Measurements from ENCODE around the gene TGIF1. TPM values are rescaled to one million over a fixed set of nuclear protein-coding genes. Genes with fewer than 3 reads are reported as not detected.
A peak's percentile ranks its signal among the peaks of the same experiment; 100 is the strongest.

The TGIF1 gene
- total and polyA plus RNA-seq, 9 of the 15 experiments (the other 6 are each of a cell fraction or from before 2014, with no cell fraction given) = 16.1 to 77.7 (median 44.6) TPM

DNA sequence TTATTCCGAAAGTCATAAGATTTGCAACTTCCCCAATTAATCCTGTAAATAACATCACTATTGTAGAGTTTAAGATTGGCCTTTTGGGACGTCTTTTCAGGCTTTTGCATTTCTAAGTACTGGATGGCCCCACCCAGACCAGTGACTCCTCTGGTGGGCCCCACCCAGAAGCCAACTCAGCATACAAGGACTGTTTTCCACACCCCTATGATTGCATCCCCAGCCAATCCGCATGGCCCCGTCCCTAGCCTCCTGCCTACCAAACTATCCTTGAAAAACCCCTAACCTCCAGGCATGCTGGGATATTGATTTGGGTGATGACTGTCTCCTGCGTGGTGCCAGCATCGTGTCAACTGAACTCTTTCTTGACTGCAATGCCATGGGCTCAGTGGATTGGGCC is 24.5 kb upstream of the TGIF1 start (continued):
- TF ChIP-seq SREBF2 (CRISPR knock-in tag; IDR thresholded peaks at IDR 0.05) = no peak
- TF ChIP-seq, protein P1, sequence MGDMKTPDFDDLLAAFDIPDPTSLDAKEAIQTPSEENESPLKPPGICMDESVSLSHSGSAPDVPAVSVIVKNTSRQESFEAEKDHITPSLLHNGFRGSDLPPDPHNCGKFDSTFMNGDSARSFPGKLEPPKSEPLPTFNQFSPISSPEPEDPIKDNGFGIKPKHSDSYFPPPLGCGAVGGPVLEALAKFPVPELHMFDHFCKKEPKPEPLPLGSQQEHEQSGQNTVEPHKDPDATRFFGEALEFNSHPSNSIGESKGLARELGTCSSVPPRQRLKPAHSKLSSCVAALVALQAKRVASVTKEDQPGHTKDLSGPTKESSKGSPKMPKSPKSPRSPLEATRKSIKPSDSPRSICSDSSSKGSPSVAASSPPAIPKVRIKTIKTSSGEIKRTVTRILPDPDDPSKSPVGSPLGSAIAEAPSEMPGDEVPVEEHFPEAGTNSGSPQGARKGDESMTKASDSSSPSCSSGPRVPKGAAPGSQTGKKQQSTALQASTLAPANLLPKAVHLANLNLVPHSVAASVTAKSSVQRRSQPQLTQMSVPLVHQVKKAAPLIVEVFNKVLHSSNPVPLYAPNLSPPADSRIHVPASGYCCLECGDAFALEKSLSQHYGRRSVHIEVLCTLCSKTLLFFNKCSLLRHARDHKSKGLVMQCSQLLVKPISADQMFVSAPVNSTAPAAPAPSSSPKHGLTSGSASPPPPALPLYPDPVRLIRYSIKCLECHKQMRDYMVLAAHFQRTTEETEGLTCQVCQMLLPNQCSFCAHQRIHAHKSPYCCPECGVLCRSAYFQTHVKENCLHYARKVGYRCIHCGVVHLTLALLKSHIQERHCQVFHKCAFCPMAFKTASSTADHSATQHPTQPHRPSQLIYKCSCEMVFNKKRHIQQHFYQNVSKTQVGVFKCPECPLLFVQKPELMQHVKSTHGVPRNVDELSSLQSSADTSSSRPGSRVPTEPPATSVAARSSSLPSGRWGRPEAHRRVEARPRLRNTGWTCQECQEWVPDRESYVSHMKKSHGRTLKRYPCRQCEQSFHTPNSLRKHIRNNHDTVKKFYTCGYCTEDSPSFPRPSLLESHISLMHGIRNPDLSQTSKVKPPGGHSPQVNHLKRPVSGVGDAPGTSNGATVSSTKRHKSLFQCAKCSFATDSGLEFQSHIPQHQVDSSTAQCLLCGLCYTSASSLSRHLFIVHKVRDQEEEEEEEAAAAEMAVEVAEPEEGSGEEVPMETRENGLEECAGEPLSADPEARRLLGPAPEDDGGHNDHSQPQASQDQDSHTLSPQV (IDR thresholded peaks at IDR 0.05) = peak; percentile 35; the same call in 1 of the 2 replicates

DNA sequence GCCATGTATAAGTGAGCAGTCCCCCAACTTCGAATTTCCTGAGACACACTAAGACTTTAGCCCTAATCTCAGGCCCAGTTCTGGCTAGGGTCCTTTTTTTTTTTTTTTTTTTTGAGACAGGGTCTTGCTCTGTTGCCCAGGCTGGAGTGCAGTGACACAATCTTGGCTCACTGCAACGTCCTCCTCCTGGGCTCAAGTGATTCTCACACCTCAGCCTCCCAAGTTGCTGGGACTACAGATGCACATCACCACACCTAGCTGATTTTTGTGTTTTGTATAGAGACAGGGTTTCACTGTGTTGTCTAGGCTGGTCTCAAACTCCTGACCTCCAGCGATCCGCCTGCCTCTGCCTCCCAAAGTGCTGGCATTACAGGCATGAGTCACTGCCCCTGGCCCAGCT is 23.9 kb upstream of the TGIF1 start:
- Histone ChIP-seq H3K27ac (ENCODE audit: extremely low read depth, low read depth, low read length) (peak overlapping the region; percentile 38; the same call in 1 of the 3 replicates), H3K27me3 (ENCODE audit: control insufficient read depth in 2 of 2, insufficient read depth in 2 of 2, low read length in 2 of 2) (no peaks in the 10 kb centered on the region), H3K9me1 (ENCODE audit: control insufficient read depth, insufficient read depth, low read length) (no peaks in the 10 kb centered on the region), H3K4me3 (no peak overlapping the region), H3K4me1 (replicated peaks in 1 of 2; ENCODE audit: control insufficient read depth in 2 of 2, insufficient read depth in 2 of 2, low read length in 2 of 2) (peaks cover 3 to 7% of the 10 kb centered on the region in 2 experiments; a peak in 3 of 5 replicates), H2AFZ (ENCODE audit: low read depth, low read length) (peak overlapping the region; percentile 69), H3K4me2 (ENCODE audit: insufficient read depth, low read length) (no peak overlapping the region), H3K9me3 (replicated peaks; ENCODE audit: control insufficient read depth, insufficient read depth, low read depth, low read length) (no peaks in the 10 kb centered on the region), H3K79me2 (ENCODE audit: control insufficient read depth, insufficient read depth, low read length) (no peaks in the 10 kb centered on the region), H3K36me3 (ENCODE audit: control insufficient read depth, insufficient read depth, low read length) (no peaks in the 10 kb centered on the region), H4K20me1 (replicated peaks; ENCODE audit: control insufficient read depth, insufficient read depth, low read length) (no peaks in the 10 kb centered on the region), H3K9ac (ENCODE audit: insufficient read depth in 1 of 2, low read depth in 2 of 2, low read length in 2 of 2) (no peak overlapping the region)
- TF ChIP-seq ZNF121 (CRISPR knock-in tag; conservative IDR thresholded peaks at IDR 0.05) (peak; percentile 93), ZNF133 (CRISPR knock-in tag; IDR thresholded peaks at IDR 0.05) (no peak), GTF2E2 (tag; IDR thresholded peaks at IDR 0.05) (no peak), ZNF75A (CRISPR knock-in tag; IDR thresholded peaks at IDR 0.05) (no peak), HIVEP1 (CRISPR knock-in tag; IDR thresholded peaks at IDR 0.05) (no peak), ARID1B (IDR thresholded peaks at IDR 0.05) (no peak), BCOR (IDR thresholded peaks at IDR 0.05) (peak; percentile 24; the same call in 1 of the 2 replicates)
- TF ChIP-seq, protein P2, sequence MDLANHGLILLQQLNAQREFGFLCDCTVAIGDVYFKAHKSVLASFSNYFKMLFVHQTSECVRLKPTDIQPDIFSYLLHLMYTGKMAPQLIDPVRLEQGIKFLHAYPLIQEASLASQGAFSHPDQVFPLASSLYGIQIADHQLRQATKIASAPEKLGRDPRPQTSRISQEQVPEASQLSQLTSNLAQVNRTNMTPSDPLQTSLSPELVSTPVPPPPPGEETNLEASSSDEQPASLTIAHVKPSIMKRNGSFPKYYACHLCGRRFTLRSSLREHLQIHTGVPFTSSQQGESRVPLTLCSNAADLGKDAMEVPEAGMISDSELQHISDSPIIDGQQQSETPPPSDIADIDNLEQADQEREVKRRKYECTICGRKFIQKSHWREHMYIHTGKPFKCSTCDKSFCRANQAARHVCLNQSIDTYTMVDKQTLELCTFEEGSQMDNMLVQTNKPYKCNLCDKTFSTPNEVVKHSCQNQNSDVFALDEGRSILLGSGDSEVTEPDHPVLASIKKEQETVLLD (IDR thresholded peaks at IDR 0.05) = no peak
- TF ChIP-seq, protein P3, sequence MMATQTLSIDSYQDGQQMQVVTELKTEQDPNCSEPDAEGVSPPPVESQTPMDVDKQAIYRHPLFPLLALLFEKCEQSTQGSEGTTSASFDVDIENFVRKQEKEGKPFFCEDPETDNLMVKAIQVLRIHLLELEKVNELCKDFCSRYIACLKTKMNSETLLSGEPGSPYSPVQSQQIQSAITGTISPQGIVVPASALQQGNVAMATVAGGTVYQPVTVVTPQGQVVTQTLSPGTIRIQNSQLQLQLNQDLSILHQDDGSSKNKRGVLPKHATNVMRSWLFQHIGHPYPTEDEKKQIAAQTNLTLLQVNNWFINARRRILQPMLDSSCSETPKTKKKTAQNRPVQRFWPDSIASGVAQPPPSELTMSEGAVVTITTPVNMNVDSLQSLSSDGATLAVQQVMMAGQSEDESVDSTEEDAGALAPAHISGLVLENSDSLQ (IDR thresholded peaks at IDR 0.05) = no peak
- TF ChIP-seq, protein P4, sequence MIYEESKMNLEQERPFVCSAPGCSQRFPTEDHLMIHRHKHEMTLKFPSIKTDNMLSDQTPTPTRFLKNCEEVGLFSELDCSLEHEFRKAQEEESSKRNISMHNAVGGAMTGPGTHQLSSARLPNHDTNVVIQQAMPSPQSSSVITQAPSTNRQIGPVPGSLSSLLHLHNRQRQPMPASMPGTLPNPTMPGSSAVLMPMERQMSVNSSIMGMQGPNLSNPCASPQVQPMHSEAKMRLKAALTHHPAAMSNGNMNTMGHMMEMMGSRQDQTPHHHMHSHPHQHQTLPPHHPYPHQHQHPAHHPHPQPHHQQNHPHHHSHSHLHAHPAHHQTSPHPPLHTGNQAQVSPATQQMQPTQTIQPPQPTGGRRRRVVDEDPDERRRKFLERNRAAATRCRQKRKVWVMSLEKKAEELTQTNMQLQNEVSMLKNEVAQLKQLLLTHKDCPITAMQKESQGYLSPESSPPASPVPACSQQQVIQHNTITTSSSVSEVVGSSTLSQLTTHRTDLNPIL (CRISPR knock-in tag; IDR thresholded peaks at IDR 0.05) = no peak
- FAIRE-seq = no peak
- WGBS (ENCODE audit: insufficient coverage, low coverage, missing lambda C conversion rate) = 46% methylated on average over 4 of the region's 4 CpGs
- POLR2A ChIA-PET = interaction anchor here (0.5 to 1.2 kb wide), 5 partner anchors 13 to 181 kb away, joined by 3 read pairs; partner anchors contain the start of gene TGIF1
- CTCF ChIA-PET (ENCODE audit: low intra/inter-chr PET ratio) = no interaction called here
- DNase-seq (ENCODE audit: extremely low read depth in 1 of 4, low spot score in 3 of 4) = no peak
- intact Hi-C loops (cut with micrococcal nuclease) (no loop called here), in situ Hi-C loops (cut with MboI) (no loop called here)
- no peak for ATAC-seq
- no TSS peak for BruUV-seq (replicated peaks)

Measured in K562 (cell line).